Urinary bladder (tissue), 4 donors: ENCODE results near the gene CABP4. TPM values are rescaled to one million over a fixed set of nuclear protein-coding genes. Genes with fewer than 3 reads are reported as not detected.
"Not testable (repeated sequence)": the region's sequence is repeated elsewhere in the genome, so short reads cannot be mapped to it uniquely, and the experiment has no call there.

Source experiments
- DNase-seq: peaks from one replicate; pipeline ENCODE4 v3.0.0-alpha.2; 2015; ENCODE audit errors: extremely low spot score
- H3K27ac ChIP-seq: one replicate; pipeline ENCODE4 v1.5.1; 2013; ENCODE audit warnings: low read depth, mild to moderate bottlenecking, moderate library complexity
- H3K36me3 ChIP-seq: one replicate; pipeline ENCODE4 v1.6.1; 2013; ENCODE audit warnings: mild to moderate bottlenecking, moderate library complexity; ENCODE audit not compliant: insufficient read depth
- H3K4me1 ChIP-seq: one replicate; pipeline ENCODE4 v1.6.1; 2013; ENCODE audit warnings: mild to moderate bottlenecking, moderate library complexity; ENCODE audit not compliant: insufficient read depth
- H3K4me3 ChIP-seq: one replicate; pipeline ENCODE4 v1.5.1; 2013; ENCODE audit warnings: low read depth, low read length
- WGBS: extraction: QIAGEN DNeasy Blood & Tissue Kit; methylation state at CpG from one replicate; pipeline ENCODE4 v1.1.7; 2013; 5-methylcytosine and 5-hydroxymethylcytosine counted together
- polyA plus RNA-seq: library from polyadenylated mRNA; stranded (reverse); fragments of 200-250 nt; gene quantifications from one replicate; pipeline ENCODE4 v1.2.3, GENCODE V29; 2013
- total RNA-seq: library from RNA; depleted of rRNA; stranded (reverse); fragments of >200 nt; gene quantifications from one replicate; pipeline ENCODE4 v1.2.3, GENCODE V29; 2014
- donor health status: healthy with polysubstance abuse.
- donor health status: healthy.

The CABP4 gene
- total and polyA plus RNA-seq, 2 donors, result 0.26 to 0.96 TPM

DNA sequence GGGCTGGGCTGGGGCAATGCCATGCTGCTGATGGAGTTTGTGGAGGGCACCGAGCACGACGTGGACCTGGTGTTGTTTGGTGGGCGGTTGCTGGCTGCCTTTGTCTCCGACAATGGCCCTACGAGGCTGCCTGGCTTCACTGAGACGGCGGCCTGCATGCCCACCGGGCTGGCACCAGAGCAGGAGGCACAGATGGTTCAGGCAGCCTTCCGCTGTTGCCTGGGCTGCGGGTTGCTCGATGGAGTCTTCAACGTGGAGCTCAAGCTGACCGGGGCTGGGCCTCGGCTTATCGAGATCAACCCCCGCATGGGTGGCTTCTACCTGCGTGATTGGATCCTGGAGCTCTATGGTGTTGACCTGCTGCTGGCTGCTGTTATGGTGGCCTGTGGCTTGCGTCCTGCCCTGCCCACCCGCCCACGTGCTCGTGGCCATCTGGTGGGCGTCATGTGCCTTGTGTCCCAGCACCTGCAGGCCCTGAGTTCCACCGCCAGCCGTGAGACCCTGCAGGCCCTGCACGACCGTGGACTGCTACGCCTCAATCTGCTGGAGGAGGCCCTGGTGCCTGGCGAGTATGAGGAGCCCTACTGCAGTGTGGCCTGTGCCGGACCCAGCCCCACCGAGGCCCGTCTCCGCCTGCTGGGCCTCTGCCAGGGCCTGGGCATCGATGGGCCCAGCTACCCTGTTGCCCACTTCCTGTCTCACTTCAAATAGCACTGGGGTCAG lies 31.1 kb upstream of the CABP4 start:
- WGBS, result 83% methylated on average over 34 of the region's 34 CpGs
- Histone ChIP-seq H3K27ac (no peak overlapping the region), H3K4me1 (peaks cover 2% of the 10 kb centered on the region), H3K4me3 (no peak overlapping the region), H3K36me3 (no peaks in the 10 kb centered on the region)
- DNase-seq, result no peak

DNA sequence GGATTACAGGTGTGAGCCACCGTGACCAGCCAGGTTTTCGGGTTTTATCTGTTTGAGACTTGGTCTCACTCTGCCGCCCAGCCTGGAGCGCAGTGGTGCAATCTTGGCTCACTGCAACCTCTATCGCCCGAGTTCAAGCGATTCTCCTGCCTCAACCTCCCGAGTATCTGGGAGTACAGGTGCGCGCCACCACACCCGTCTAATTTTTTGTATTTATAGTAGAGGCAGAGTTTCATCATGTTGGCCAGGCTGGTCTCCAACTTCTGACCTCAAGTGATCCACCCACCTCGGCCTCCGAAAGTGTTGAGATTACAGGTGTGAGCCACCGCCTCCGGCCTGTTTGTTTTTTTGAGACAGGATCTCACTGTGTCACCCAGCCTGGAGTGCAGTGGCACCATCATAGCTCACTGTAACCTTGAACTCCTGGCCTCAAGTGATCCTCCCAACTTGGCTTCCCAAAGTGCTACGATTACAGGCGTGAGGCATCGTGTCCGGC lies 27.7 kb upstream of the CABP4 start:
- Histone ChIP-seq H3K27ac (peak overlapping the region; percentile 28), H3K4me3 (peak overlapping the region; percentile 74)
- not testable (repeated sequence) for H3K36me3 ChIP-seq, DNase-seq, H3K4me1 ChIP-seq
- 78% methylated on average over 19 of the region's 19 CpGs for WGBS

- H3K4me1 ChIP-seq, result no peaks in the 10 kb centered on the region
- H3K36me3 ChIP-seq, result peaks cover 2% of the 10 kb centered on the region
- peak; percentile 96 for DNase-seq
- WGBS, result under 1% methylated on average over 68 of the region's 68 CpGs
- peak within 1 kb of the TSS; percentile 74 for H3K4me3 ChIP-seq
- H3K27ac ChIP-seq, result peak within 1 kb of the TSS; percentile 82
Measured at GRCh38 chr11:67428052-67429001, 26.8 kb upstream of the CABP4 start, which contains the start of gene RPS6KB2. TSS of gene RPS6KB2 (plus strand) at chr11:67428494. CDS start at chr11:67428546, 52 bp downstream.

DNA sequence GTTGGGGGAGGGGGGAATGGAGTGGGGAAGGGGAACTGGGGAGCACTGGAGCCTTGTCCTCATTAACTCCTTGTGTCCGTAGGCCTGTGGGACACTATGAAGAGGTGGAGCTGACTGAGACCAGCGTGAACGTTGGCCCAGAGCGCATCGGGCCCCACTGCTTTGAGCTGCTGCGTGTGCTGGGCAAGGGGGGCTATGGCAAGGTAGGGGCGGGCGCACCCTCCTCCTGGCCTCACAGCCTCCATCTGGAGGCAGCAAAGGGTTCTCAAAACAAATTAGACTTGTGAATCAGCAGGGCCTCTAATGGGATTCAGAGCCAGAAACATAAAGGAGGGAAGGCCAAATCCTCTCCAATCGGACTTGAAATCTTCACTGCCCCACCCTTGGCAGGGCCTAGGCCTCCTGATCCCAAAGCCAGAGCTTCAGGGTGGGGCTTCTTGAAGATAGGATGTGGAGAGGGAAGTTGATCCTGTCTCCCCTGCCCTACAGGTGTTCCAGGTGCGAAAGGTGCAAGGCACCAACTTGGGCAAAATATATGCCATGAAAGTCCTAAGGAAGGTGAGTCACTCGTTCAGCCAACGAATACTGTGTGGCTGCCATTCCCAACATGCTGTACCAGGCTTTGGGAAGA lies 26.0 kb upstream of the CABP4 start:
- H3K4me1 ChIP-seq, result no peaks in the 10 kb centered on the region
- H3K4me3 ChIP-seq, result peak overlapping the region; percentile 74
- H3K27ac ChIP-seq, result no peak overlapping the region
- no peak for DNase-seq
- peaks cover 2% of the 10 kb centered on the region for H3K36me3 ChIP-seq
- WGBS, result 48% methylated on average over 12 of the region's 12 CpGs

DNA sequence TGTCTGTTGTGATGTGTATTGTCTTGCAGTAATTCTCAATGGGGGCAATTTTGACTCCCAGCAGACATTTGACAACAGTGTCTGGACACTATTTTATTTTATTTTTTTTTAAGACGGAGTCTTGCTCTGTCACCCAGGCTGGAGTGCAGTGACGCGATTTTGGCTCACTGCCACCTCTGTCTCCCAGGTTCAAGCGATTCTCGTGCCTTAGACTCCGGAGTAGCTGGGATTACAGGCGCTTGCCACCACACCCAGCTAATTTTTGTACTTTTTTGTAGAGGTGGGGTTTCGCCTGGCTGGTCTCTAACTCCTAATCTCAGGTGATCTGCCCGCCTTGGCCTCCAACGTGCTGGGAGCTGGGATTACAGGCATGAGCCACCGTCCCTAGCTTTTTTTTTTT lies 25.4 kb upstream of the CABP4 start:
- no peak for DNase-seq
- H3K27ac ChIP-seq, result no peak overlapping the region
- H3K36me3 ChIP-seq, result peaks cover 2% of the 10 kb centered on the region
- no peaks in the 10 kb centered on the region for H3K4me1 ChIP-seq
- H3K4me3 ChIP-seq, result no peak overlapping the region
- 82% methylated on average over 11 of the region's 11 CpGs for WGBS

DNA sequence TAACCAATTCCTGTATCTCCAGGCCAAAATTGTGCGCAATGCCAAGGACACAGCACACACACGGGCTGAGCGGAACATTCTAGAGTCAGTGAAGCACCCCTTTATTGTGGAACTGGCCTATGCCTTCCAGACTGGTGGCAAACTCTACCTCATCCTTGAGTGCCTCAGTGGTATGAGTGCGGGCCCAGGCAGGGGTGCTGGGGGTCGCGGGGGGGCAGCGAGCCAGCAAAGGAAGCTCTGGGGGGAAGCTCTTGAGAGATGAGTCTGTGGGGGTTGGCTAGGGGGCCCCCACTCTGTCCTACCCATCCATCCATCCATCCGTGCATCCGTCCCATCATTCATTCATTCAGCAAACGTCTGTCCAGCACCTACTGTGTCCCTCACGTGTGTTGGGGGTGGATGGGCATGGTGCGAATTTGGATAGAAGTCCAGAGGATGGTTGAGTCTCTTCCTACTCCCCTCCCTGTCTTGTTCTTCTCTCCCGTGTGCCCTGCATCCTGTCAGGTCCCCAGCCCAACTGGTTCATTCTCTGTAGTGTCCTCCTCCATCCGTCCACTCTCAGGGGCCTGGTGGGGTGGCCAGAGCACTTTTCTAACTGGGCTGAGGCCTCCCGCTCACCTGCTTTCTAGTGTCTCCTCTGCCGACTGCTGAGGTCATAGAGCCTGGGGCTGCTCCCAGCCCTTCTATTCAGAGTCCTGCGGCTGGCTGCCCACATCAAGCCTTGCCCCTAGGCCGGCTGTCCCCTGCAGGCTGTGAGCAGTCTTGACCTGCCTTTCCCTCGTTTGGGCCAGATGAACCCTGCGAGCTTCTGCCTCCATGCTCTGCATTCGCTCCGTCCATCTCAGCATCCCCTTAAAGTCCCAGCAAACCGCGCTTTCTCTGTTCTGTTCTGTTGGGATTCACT lies 23.6 kb upstream of the CABP4 start:
- H3K36me3 ChIP-seq, result peaks cover 2% of the 10 kb centered on the region

GRCh38 chr11:67432655-67433349 lies 22.4 kb upstream of the CABP4 start:
- Histone ChIP-seq H3K4me1 (no peaks in the 10 kb centered on the region), H3K27ac (no peak overlapping the region), H3K36me3 (peaks cover 2% of the 10 kb centered on the region), H3K4me3 (no peak overlapping the region)
- DNase-seq, result no peak
- 89% methylated on average over 22 of the region's 22 CpGs for WGBS

More for the DNA sequence above, 23.6 kb upstream of the CABP4 start:
- Histone ChIP-seq H3K4me3 (no peak overlapping the region), H3K27ac (no peak overlapping the region), H3K4me1 (no peaks in the 10 kb centered on the region)
- DNase-seq, result no peak
- 90% methylated on average over 24 of the region's 24 CpGs for WGBS

DNA sequence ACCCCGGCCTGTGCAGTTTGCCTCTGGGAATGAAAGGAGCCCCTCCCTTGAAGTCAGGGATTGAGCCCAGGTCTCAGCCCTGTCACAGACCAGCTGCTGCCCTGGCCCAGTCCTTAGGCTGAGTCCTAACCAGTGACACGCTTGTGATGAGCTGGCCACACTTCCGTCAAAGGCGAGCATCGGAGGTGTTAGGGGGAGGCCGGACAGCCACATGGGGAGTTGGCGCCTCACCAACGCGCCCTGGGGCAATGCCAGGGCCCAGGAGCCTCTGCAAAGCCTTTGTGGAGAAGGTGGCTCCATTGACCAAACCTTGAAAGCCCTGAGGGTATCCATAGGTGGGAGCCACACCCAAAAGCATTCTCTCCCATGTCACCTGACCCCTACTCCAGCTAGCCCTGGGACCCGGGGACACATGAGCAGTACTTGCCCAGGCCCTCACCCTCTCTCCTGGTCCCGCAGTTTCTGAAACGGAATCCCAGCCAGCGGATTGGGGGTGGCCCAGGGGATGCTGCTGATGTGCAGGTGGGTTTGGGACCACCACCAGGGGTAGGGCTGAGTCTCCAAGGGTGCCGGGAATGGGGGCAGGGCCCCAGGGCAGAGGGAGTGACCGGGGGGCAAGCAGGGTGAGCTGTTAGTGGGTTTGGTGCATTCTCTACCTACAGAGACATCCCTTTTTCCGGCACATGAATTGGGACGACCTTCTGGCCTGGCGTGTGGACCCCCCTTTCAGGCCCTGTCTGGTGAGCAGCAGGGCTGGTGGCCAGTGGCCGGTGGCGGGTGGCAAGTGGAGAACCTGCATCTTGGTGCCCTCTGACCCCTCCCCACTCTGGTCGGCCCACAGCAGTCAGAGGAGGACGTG lies 21.4 kb upstream of the CABP4 start:
- H3K4me1 ChIP-seq, result no peaks in the 10 kb centered on the region
- H3K27ac ChIP-seq, result no peak overlapping the region
- DNase-seq, result no peak
- H3K4me3 ChIP-seq, result no peak overlapping the region
- 88% methylated on average over 22 of the region's 22 CpGs for WGBS
- H3K36me3 ChIP-seq, result peaks cover 2% of the 10 kb centered on the region

DNA sequence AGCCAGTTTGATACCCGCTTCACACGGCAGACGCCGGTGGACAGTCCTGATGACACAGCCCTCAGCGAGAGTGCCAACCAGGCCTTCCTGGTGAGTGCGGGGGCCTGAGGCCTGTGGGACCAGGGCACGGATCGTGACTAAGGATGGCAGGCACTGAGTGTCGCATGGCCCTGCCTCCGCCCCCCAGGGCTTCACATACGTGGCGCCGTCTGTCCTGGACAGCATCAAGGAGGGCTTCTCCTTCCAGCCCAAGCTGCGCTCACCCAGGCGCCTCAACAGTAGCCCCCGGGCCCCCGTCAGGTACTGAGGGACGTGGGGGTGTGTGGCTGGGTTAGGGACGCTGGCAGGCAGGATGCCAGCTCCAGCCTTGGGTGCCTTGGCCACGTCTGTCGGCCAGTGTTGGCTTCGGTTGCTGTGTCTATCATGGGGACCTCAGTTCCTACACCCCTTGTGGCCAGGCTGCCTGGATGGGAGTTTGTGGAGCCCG lies 20.7 kb upstream of the CABP4 start:
- 85% methylated on average over 23 of the region's 23 CpGs for WGBS
- H3K27ac ChIP-seq, result no peak overlapping the region
- H3K4me1 ChIP-seq, result no peaks in the 10 kb centered on the region
- peaks cover 2% of the 10 kb centered on the region for H3K36me3 ChIP-seq
- no peak for DNase-seq
- no peak overlapping the region for H3K4me3 ChIP-seq

DNA sequence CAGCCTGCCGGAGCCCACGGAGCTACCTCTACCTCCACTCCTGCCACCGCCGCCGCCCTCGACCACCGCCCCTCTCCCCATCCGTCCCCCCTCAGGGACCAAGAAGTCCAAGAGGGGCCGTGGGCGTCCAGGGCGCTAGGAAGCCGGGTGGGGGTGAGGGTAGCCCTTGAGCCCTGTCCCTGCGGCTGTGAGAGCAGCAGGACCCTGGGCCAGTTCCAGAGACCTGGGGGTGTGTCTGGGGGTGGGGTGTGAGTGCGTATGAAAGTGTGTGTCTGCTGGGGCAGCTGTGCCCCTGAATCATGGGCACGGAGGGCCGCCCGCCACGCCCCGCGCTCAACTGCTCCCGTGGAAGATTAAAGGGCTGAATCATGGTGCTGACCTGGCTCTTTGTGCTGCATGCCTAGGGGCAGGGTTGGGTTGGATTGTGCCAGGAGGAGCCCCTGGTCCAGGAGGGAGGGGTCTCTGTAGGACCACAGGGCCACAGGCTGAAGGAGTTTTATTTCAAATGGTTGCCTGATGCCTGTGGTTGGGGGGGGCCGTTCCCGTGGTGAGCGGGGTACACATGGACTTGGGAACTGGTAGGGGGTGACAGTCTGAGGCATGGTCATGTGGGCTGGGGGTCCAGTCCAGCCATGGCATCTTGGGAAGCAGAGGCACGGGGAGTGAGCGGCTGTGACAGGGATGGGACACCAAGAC lies 20.0 kb upstream of the CABP4 start:
- no peak overlapping the region for H3K4me3 ChIP-seq
- H3K36me3 ChIP-seq, result peaks cover 2% of the 10 kb centered on the region
- no peak overlapping the region for H3K27ac ChIP-seq
- whole genome bisulfite sequencing, result 85% methylated on average over 26 of the region's 26 CpGs
- DNase-seq, result no peak
- no peaks in the 10 kb centered on the region for H3K4me1 ChIP-seq
